ENCODE data around the gene TMEM273. TPM values are rescaled to one million over a fixed set of nuclear protein-coding genes. Genes with fewer than 3 reads are reported as not detected.

The TMEM273 gene
- total RNA-seq, 1 donor from 2014 or later = 0.39 TPM

GRCh38 chr10:49149881-49150280, 38.3 kb downstream of the TMEM273 start:
- DNase-seq = no peak
- Mint-ChIP-seq H3K36me3 (ENCODE audit: unreplicated experiment) (peaks cover 11% of the 10 kb centered on the region), H3K27ac (ENCODE audit: unreplicated experiment) (no peak overlapping the region), H3K4me3 (ENCODE audit: unreplicated experiment) (no peak overlapping the region), H3K9me3 (ENCODE audit: unreplicated experiment) (peaks cover 5% of the 10 kb centered on the region), H3K4me1 (ENCODE audit: low read depth, unreplicated experiment) (peaks cover 12% of the 10 kb centered on the region), H3K27me3 (ENCODE audit: unreplicated experiment) (peaks cover 2% of the 10 kb centered on the region)
- no peak for TF ChIP-seq CTCF (IDR thresholded peaks at IDR 0.05; ENCODE audit: partially characterized antibody, unreplicated experiment)

GRCh38 chr10:49144058-49144720, 44.0 kb downstream of the TMEM273 start:
- peaks cover 7% of the 10 kb centered on the region for H3K9me3 Mint-ChIP-seq (ENCODE audit: unreplicated experiment)
- no peak for TF ChIP-seq CTCF (IDR thresholded peaks at IDR 0.05; ENCODE audit: partially characterized antibody, unreplicated experiment)
- DNase-seq = no peak
- peak overlapping the region; percentile 3 for H3K27ac Mint-ChIP-seq (ENCODE audit: unreplicated experiment)
- H3K27me3 Mint-ChIP-seq (ENCODE audit: unreplicated experiment) = peaks cover 5% of the 10 kb centered on the region
- no peak overlapping the region for H3K4me3 Mint-ChIP-seq (ENCODE audit: unreplicated experiment)
- H3K36me3 Mint-ChIP-seq (ENCODE audit: unreplicated experiment) = peaks cover 11% of the 10 kb centered on the region
- H3K4me1 Mint-ChIP-seq (ENCODE audit: low read depth, unreplicated experiment) = peaks cover 24% of the 10 kb centered on the region

- Mint-ChIP-seq H3K4me3 (ENCODE audit: unreplicated experiment) (no peak overlapping the region), H3K27ac (ENCODE audit: unreplicated experiment) (no peak overlapping the region), H3K9me3 (ENCODE audit: unreplicated experiment) (peaks cover 6% of the 10 kb centered on the region), H3K4me1 (ENCODE audit: low read depth, unreplicated experiment) (peaks cover 24% of the 10 kb centered on the region), H3K36me3 (ENCODE audit: unreplicated experiment) (peaks cover 11% of the 10 kb centered on the region), H3K27me3 (ENCODE audit: unreplicated experiment) (peaks cover 5% of the 10 kb centered on the region)
- no peak for TF ChIP-seq CTCF (IDR thresholded peaks at IDR 0.05; ENCODE audit: partially characterized antibody, unreplicated experiment)
- DNase-seq = no peak
These were observed 44.9 kb downstream of the TMEM273 start for GRCh38 chr10:49143249-49143648.

GRCh38 chr10:49141541-49142332, 46.5 kb downstream of the TMEM273 start:
- H3K27me3 Mint-ChIP-seq (ENCODE audit: unreplicated experiment) = peaks cover 5% of the 10 kb centered on the region
- H3K4me1 Mint-ChIP-seq (ENCODE audit: low read depth, unreplicated experiment) = peaks cover 24% of the 10 kb centered on the region
- peaks cover 4% of the 10 kb centered on the region for H3K9me3 Mint-ChIP-seq (ENCODE audit: unreplicated experiment)
- no peak for TF ChIP-seq CTCF (IDR thresholded peaks at IDR 0.05; ENCODE audit: partially characterized antibody, unreplicated experiment)
- H3K4me3 Mint-ChIP-seq (ENCODE audit: unreplicated experiment) = no peak overlapping the region
- DNase-seq = no peak
- H3K36me3 Mint-ChIP-seq (ENCODE audit: unreplicated experiment) = peaks cover 11% of the 10 kb centered on the region
- H3K27ac Mint-ChIP-seq (ENCODE audit: unreplicated experiment) = no peak overlapping the region
